GM13976 (cell line): ENCODE measurements around the gene CREB3L1.
A peak's percentile ranks its signal among the peaks of the same experiment; 100 is the strongest.

Experiments used
- DNase-seq: peaks from one replicate; pipeline ENCODE4 v3.0.0; 2012; ENCODE audit warnings: low spot score
- CTCF ChIP-seq: IDR thresholded peaks from 2 replicates; pipeline ENCODE4 v1.5.1; 2012; ENCODE audit warnings: borderline replicate concordance, mild to moderate bottlenecking; ENCODE audit not compliant: insufficient read depth; ENCODE audit errors: extremely low read depth, missing control alignments, control extremely low read depth
- in situ Hi-C: fragments of 300-500 bp; cut with MboI; formaldehyde crosslinking; loops from one replicate; pipeline ENCODE4 v1.12.0; 2022; ENCODE audit warnings: low sequenced_read_pairs, mixed read lengths, inconsistent platforms; ENCODE audit not compliant: unreplicated experiment

CREB3L1 gene

DNA sequence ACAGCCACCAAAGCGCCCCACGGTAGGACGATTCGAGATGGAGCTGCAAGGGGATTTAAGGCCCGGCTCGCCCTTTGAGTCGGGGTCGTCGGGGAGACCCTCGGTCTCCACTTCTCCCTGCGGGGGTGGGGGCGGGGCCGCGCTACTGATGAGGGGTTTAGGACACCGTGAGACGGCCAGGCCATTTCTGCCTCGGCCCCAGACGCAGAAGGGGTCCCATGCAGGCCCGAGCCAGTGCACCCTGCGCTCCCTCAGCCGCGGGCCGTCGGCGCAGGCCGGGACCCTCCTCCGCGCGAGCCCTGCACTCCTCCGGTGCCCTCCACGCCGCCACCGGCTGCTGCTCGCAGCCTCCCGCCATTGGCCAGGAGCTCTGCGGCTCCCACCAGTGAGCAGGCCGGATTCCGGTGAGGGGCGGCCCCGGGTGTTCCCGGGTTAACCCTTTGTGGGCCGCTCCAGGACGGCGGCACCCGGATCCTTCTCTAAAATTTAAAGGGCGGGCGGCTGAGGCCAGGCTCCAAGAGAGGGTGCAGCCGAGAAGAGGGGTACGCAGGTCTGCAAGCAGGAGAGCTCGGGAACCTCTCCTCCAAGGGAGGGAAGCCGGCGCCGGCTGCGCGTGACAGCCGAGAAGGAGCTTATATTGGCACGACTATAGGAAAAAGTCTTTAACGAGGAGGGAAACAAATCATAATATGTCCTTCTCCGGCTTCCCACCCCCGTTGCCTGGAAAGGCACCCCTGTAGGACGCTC lies 18.0 kb downstream of the CREB3L1 start:
- in situ Hi-C loops: no loop called here
- no peak for TF ChIP-seq CTCF
- peak; percentile 88 for DNase-seq

DNA sequence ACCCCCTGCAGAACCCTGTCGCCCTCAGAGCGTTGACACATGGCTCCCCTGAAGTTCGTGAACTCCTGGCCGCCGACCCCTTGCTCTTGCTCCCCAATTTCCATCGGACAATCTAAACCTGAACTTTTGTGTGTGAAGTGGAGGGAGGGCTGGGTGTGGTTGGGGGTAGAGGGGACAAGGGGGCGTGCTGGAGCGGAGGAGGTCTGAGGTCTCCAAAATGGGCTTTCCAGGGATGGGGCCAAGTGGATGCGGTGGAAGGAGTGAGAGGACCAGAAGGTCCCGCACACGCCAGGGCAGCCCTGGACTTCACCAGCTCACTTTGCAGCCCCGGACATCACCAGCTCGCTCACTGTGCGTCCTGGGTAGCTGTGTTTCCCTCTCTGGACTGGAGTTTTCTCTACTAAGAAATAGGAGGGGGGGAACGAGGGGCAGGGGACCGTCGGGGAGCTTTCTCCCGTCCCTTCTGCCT lies 18.6 kb downstream of the CREB3L1 start:
- TF ChIP-seq CTCF: no peak
- in situ Hi-C loops: no loop called here
- no peak for DNase-seq

DNA sequence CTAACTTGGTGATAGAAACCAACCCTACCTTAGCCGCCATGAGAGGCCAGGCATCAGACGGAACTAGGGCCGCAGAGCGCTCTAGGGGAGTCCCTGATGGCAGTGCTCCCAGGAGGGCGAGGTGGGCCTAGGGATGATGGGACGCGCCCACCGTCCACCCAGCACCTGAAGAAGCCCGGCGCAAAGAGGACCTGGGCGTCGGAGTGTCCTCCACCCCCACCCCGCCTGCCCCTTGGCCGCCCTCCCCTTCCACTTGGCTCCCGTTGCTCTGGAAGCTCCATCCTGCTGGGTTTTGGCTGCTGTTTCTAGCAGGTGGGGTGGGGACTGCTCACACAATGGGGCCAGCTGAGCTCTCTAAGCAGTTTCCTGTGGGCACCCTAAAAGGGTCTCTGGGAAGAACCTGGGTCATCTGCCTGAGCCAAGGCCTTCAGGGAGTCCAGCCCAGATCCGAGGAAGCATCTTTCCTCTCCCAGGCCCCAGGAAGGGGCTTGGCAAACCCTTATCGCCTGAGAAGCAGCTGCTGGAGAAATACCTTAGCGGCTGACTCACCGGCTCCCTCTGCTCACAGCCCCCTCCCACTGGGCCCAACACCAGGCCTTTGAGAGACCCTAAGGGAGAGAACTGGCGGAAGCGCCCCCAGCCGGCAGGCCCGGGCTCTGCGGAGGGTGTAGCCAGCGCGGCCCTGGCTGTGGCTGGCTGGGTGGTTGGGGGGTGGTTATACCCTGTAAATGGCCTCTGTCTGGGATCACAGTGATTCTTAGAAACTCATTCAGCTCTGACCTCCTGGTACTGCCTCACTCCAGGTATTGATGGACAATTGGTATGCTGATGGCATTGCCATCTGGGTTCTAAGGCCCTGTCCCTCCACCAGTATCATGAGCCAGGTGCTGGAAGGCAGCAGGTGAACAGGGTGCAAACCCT lies 19.3 kb downstream of the CREB3L1 start:
- TF ChIP-seq CTCF: no peak
- DNase-seq: no peak
- in situ Hi-C loops: no loop called here

DNA sequence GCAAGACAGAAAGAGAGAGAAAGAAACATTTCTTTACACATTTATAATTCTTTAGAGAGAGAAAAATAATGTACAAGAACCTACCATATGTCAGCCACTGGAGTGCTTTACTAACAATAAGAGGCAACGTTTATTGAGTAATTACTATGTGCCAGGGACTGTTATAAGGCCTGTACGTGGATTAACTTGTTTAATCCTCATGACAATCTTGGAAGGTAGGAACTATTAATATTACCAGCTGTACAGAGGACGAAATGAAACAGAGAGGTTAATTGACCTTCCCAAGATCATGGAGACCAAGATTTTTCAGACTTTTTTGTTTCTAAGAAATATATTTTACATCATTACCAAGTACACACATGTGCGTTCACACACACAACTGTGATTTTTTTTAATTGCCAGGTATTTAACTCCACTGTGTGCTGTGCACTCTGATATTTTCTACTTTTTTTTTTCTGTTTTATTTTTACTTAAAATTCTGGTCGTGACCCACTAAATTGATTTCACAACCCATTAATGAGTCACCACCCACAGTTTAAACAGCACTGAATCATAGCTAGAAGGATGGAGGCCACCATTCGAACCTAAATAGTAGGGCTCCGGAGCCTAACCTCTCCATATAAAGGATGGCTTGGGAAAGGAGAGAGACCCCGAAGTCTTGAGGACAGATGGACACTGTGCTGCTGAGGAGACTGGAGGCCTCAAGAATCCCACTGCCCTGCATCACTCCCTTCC lies 21.4 kb downstream of the CREB3L1 start:
- DNase-seq: no peak
- in situ Hi-C loops: no loop called here
- no peak for TF ChIP-seq CTCF

DNA sequence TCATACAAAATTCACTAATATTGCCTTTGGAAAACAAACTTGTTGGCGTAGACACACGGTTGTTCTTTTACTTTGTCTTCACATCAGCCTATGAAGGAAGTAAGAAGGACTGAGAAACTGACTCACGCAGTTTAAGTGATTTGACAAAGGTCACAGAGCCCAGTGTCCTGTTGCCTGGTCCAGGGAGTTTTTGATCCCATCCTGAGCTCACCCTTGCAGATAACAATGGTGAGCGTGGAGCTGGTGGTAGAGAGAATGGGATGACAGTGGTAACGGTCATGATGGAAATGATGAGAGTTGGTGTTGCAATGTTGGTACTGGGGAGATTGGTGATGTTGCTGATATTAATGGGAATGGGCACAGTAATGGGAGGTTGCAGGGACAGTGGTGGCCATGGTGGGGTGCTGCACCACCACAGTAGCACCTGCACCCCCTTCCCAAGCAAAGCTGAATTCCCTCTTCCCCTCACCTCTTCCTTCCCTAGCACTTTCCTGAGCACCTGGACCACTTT lies 22.0 kb downstream of the CREB3L1 start:
- in situ Hi-C loops: no loop called here
- DNase-seq: no peak
- TF ChIP-seq CTCF: no peak

DNA sequence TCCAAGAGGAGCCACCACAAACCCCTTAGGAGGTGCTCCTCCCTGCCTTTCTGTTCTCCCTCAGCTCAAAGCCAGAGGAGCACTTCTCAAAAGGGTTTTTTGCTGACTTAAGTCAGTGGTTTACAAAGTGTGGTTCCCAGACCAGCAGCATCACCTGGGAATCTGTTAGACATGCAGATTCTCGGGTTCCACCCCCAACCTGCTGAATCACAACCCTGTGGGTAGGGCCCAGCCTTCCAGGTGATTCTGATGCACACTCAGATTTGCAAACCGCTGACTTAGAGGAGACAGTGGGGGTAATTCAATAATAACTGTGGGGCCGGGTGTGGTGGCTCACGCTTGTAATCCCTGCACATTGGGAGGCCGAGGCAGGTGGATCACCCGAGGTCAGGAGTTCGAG lies 22.8 kb downstream of the CREB3L1 start:
- in situ Hi-C loops: no loop called here
- DNase-seq: no peak
- no peak for TF ChIP-seq CTCF
